HG02938 (cell line): ENCODE measurements around the gene H2AZ2.

Source experiments
- ATAC-seq: cut with Tn5 transposase; IDR thresholded peaks from one replicate; pipeline ENCODE4 v1.9.1; 2021; ENCODE audit warnings: mild to moderate bottlenecking, moderate library complexity; ENCODE audit not compliant: unreplicated experiment

The H2AZ2 gene

DNA sequence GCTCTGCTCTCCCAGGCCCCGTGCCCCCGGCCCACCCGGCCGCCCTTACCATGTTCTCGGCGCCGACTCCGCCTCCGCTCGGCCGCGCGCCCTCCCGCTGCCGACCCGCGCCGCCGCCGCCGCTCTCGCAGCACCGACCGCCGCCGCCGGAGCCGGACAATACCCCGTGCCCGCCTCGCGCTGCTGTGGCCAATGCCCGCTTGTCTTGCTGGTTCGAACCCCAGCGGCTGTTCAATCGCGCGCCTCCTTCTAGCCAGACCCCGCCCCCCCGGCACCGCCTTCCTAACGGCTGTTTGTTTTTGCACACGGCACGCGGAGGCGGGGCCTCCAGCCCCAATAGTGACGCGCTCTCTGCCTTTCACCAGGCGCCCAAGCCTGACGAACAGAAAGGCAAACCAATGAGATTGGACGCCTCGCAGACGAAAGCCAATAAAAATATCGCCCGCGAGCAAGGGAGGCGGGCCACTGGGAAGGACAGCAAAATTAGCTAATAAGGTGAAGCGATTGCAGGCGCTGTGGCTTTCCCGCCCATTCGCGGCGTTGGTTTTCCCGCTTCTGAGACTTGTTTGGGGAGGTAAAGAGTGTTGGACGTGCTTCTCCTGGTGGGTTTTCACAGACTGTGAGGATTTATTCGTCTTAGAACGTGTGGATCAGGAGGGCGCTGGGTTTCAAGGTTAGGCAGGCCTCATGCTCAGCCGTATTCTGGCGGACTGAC is at the start of gene H2AZ2:
Gene H2AZ2, minus strand, starts transcription at position 168 of the 715 bp plus-strand sequence. Its CDS starts 116 bp downstream, at position 52.
- ATAC-seq = peak; percentile 89

DNA sequence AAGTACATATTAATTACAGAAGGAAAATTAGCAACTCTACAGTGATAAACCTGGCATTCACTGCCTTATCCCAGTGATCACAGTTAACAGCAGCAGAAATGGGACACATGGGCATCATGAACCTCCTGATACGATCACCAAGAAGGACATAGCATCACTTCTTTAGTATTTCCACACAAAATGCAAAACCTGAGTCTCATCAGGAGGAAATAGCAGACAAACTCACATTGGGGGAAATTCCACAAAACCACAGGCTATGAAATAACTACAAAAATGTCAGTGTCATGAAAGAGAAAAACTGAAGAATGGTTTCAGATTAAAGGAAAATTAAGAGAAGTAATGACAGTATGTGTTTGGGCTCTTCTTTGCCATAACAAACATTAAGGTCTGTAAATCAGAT is 49.4 kb upstream of the H2AZ2 start:
- ATAC-seq = no peak

DNA sequence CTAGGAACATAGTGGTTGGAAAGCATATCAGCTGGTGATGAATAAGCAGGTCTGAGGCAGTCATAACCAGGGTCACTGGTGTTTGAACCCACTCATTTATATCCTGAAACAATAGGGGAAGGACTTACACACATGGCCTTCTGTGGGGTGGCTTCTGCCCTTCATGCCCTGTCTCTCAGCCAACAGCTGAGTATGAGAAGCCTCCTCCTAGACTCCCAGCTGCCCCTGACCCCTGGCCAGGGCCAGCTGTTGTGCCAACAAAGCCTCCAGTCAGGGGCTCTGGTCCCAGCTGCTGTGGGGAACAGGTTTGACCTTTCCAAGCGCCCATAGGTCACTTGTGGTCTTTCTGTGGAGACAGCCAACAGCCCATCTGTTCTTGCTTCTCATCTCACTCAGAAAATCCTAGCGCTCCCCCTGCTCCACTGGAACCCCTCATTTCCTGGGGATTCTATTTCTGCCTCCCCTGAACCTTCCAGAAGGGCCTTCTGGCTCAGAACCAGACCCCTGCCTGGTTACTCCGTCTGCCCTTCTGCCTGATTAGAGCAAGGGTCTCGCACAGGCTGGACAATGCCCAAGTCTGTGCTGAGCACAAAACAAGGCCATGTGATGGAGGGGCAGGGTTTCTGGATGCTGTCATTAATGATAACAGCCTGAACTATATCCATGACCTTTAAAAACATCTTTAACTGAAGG is 47.1 kb upstream of the H2AZ2 start:
- ATAC-seq = no peak

- ATAC-seq = no peak
These were observed 45.9 kb upstream of the H2AZ2 start for GRCh38 chr7:44893710-44894234.

- no peak for ATAC-seq
These were observed 43.9 kb upstream of the H2AZ2 start for GRCh38 chr7:44891791-44892190.

- ATAC-seq = no peak
These were observed 43.5 kb upstream of the H2AZ2 start for GRCh38 chr7:44891372-44891771.

DNA sequence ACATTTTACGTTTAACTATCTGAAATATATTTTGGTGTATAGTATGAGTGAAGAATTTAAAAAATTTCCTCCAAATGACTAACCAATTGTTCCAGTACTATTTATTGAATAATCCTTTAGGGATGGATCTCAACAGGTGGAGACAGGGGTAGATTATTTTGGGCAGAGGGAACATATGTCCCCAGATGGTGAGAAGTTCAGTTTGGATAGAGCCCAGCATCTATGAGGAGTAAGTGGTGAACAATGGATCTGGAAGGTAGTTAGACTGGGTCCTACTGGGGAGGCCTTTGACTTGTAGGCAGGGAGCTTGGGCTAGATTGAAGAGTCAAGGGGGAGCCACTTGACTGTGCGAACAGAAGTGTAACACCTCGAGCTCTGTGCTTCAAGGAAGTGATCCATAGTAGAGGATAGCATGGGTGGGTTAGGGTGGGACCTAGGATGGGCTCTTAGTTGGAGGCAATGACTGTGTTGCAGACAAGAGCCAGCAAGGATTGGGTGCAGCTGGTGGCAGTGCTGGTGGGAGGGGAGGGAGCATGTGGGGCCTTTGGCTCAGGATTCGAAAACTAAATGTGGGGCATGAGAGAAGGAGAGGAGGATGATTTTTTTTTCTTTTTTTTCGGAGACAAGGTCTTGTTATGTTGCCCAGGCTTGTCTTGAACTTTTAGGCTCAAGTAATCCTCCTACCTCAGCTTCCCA is 41.3 kb upstream of the H2AZ2 start:
- no peak for ATAC-seq

- no peak for ATAC-seq
These were observed 39.4 kb upstream of the H2AZ2 start for GRCh38 chr7:44887293-44887692.

GRCh38 chr7:44885394-44886317 is 37.8 kb upstream of the H2AZ2 start, which contains the start of gene PURB:
Gene PURB, minus strand, starts transcription at chr7:44885530. Its CDS starts 182 bp downstream, at chr7:44885348.
- ATAC-seq = peak; percentile 90

GRCh38 chr7:44884621-44885393 is 36.9 kb upstream of the H2AZ2 start:
- ATAC-seq = no peak

GRCh38 chr7:44883961-44884620 is 36.2 kb upstream of the H2AZ2 start:
- ATAC-seq = no peak

GRCh38 chr7:44882899-44883298 is 35.0 kb upstream of the H2AZ2 start:
- no peak for ATAC-seq

- ATAC-seq = no peak
These were observed 33.7 kb upstream of the H2AZ2 start for GRCh38 chr7:44881610-44882009.

GRCh38 chr7:44881066-44881600 is 33.2 kb upstream of the H2AZ2 start:
- ATAC-seq = no peak

DNA sequence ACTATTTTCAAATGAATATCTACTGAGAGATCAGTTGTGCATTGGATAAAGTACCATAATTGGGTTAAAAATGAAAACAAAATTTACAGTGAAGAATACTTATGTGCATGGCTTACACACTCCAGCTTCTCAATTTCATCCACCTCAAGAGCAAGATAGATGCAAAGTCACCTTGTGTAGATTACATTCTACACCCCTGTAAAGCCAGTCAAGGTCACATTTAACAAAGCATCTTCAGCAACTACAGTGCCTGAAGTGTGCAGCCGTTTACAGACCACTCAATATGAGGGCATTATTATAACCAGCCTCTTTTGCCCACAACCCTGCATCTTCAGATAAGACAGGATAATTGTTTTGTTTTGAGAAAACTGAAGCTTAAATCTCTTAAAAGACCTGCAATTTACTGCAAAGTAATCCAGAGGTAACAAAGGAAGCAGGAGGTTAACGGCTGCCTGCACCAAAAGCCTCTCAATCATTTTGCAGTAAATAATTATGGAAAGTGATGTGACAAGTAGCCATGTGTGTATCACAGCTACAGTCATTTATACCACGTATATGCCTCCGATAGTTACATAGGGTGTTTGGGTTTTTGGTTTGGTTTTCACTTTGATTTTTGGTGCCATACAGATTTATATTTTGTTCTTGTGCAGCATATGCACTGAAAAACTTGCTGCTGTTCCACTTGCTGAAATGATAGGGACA is 32.6 kb upstream of the H2AZ2 start:
- ATAC-seq = no peak

DNA sequence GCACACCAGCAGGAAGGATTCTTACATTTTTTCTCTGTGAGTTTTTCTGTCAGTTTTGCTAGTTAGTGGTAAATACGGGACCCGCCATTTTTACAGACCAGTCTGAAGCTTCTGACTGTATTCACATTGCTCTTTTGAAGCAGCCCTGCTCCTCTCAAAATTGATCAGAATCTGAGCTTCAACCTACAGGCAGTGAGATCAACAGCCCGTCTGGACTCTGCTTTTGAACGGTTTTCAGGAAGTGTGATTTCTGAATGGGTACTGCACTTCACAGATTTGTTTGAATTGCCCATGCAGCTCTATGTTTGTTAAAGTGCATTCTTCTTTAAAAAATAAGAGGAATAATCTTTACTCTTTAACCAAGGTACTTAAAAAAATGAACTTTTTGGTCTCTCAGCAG is 28.5 kb upstream of the H2AZ2 start:
- no peak for ATAC-seq

DNA sequence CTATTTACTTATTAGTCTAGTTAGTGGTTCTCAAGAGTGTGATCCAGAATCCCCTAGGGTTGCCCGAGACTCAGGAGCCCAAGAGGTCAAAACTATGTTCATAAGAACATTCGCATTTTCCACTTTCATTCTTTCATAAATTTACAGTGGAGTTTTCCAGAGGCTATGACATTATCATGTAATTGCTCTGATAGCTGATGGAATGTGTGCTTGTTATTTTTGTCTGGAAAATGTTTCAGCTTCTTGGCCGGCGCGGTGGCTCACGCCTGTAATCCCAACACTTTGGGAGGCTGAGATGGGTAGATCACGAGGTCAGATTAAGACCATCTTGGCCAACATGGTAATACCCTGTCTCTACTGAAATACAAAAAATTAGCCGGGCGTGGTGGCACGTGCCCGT is 27.4 kb upstream of the H2AZ2 start:
- ATAC-seq = no peak

DNA sequence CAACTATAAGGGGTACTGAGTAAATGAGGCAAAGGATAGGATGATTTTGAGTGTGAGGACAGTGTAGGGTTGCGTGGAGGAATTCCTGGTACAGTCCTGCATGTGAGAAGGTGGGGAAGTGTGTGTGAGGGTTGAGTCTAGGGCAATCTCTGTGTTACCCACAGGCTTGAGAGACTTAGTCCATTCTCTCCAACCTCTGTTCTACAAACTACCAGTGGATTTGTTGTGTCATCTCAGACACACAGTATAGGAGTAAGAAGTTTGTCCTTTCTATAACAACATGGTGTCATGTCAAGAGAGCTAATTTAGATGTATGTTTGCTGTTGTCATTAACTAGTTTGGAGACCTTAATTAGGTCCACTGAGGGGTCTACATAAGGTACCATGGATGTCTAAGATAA is 24.9 kb upstream of the H2AZ2 start:
- ATAC-seq = no peak
